ENCODE data around the gene PODN.

DNA sequence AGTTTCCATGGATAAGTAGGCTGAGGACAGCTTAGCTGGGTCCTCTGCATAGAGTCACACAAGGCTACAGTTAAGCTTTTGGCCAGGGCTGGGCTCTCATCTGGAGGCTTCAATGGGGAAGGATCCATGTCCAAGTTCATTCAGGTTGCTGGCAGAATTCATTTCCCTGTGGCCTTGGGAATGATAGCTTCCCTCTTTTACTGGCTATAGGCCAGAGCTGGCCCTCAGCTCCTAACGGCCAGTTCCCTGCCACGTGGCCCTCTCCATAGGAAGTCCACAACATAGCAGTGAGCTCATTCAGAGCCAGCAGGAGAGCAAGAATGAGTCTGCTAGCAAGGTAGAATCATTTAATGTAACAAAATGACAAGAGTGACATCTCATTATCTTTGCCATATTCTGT, 15.1 kb upstream of the PODN start:
- TF ChIP-seq, protein P1, sequence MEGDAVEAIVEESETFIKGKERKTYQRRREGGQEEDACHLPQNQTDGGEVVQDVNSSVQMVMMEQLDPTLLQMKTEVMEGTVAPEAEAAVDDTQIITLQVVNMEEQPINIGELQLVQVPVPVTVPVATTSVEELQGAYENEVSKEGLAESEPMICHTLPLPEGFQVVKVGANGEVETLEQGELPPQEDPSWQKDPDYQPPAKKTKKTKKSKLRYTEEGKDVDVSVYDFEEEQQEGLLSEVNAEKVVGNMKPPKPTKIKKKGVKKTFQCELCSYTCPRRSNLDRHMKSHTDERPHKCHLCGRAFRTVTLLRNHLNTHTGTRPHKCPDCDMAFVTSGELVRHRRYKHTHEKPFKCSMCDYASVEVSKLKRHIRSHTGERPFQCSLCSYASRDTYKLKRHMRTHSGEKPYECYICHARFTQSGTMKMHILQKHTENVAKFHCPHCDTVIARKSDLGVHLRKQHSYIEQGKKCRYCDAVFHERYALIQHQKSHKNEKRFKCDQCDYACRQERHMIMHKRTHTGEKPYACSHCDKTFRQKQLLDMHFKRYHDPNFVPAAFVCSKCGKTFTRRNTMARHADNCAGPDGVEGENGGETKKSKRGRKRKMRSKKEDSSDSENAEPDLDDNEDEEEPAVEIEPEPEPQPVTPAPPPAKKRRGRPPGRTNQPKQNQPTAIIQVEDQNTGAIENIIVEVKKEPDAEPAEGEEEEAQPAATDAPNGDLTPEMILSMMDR (IDR thresholded peaks at IDR 0.05), result no peak
- no peak for TF ChIP-seq POLR2AphosphoS5 (IDR thresholded peaks at IDR 0.05)
- no peak for TF ChIP-seq EP300 (IDR thresholded peaks at IDR 0.05)

All from stomach (tissue), 4 donors.